CD4-positive, alpha-beta T cell treated with Interleukin-15 for 1 hour (primary cell): ENCODE measurements around the gene INTS1.

ENCODE experiments used
- DNase-seq: peaks from one replicate; pipeline ENCODE4 v3.0.0-alpha.2; 2020

INTS1 gene

DNA sequence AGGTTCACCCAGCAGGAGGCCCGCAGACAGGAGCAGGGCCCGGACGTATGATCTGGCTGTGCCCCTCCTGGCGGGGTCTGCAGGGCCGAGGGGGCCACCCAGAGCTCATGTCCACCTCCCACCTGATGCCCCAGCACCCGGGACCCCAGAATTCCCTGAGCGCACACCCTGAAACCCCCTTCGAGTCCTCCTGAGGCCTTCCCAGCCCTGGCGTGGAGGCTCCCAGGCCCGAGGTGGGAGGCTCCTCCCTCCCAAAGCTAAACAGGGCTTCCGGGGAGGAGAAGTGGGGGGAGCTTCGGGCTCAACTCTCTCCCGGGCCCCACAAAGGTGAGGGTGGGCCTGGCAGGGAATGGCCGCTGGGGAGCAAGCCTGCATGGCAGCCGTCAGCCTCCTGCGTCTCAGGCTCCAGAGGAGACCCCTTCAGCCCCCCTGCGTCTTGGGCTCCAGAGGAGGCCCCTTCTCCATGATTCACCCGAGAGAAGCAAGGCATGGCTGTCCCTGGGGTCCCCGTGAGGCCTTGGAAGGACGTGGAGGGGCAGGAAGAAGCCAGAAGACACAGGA is 75.2 kb downstream of the INTS1 start:
- no peak for DNase-seq

DNA sequence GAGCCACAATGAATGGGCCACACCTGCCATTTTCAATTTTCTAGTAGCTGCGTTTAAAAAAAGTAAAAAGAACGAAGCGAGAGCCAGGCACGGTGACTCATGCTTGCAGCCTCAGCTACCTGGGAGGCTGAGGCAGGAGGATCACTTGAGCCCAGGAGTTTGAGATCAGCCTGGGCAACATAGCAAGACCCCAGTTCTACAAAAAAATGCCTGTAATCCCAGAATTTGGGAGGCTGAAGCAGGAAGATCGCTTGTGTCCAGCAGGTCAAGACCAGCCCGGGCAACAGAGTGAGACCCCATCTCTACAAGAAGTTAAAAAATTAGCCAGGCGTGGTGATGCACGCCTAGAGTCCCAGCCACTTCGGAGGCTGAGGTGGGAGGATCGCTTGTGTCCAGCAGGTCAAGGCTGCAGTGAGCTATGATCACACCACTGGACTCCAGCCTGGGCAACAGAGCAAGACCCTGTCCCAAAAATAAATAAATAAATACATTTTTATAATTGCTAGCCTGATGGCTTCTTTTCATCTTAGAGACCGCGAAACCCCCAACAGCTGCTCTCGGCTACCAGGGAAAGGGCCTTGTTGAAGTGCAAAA is 77.0 kb downstream of the INTS1 start:
- no peak for DNase-seq

DNA sequence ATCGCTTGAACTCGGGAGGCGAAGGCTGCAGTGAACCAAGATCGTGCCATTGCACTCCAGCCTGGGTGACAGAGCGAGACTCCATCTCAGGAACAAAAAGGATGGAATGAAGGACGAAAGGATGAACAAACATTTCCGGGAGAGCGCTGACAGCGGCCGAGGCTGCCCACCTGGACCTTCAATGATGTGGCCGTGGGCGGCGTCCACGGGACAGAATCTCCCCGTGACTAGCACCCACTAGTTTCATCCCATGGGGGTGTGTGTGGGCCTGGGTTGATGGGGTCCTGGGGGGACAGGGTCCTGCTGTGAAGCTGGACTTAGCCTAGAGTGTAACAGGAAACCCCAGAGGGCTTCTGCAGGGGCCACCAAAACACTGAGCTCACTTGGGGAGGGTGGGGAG is 77.7 kb downstream of the INTS1 start:
- no peak for DNase-seq

DNA sequence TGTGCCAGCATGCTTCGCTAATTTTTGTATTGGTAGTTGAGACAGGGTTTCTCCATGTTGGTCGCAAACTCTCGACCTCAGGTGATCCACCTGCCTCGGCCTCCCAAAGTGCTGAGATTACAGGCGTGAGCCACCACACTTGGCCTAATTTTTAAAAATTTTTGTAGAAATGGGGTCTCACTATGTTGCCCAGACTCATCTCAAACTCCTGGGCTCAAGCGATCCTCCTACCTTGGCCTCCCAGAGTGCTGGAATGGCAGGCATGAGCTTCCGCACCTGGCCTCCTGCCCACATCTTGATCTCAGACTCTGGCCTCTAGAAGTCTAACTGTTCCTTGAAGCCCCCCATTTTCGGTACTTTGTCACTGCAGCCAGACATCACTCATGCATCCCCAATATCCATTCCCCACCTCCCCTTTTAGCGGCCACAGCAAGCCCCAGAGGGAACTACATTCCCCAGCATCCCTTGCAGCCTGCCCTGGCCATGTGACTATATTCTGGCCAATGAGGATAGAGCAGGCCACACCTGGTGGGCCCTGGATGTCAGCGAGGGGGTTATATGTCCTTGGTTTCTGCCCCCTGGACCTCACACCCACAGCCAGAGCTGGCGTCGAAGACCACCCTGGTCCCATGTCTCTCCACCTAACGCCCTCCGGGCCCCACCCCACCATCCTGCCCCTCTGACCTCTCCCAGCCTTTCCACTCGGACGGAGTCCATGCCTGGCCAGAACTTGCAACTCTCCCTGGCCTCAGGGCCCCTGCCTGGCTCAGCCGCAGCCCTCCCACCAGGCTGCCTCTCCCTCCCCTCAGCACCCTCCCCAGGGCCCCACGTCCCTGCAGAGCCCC is 78.7 kb downstream of the INTS1 start:
- no peak for DNase-seq

DNA sequence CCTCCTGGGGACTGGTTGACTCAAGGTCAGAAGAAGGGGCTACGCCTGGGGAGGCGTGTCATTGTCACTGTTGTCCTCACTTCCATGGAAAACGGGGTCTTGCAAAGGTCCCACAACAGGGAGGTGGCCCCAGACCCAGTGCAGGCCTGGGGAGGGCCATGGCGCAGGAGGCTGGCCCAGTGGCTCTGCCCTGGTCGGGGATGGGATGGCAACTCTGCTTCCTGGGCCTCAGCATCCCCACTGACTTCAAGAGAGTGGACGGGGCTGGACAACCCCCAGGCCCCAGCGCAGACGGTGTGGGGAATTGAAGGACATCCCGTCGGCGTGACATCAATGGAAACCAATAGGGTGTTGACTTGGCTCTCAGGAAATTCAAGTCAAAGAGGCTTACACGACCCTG is 80.1 kb downstream of the INTS1 start:
- no peak for DNase-seq

DNA sequence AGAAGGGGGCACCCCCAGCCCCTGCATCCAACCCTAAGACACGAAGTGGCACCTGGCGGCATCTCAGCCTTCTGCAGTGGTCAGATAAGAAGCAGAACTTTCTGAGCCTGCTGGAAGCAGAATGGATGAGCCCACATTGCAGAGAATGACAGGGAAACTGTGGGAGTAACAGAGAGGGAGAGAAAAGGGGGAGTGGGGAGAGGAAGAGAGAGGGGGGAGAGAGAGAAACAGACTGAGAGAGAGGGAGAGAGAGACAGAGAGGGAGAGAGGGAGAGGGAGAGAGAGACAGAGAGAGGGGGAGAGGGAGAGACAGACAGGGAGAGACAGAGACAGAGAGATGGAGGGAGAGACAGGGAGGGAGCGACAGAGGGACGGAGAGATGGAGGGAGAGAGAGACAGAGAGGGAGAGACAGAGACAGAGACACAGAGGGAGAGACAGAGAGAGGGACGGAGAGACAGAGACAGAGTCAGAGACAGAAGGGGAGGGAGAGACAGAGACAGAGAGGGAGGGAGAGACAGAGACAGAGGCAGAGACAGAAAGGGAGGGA is 80.9 kb downstream of the INTS1 start:
- no peak for DNase-seq

DNA sequence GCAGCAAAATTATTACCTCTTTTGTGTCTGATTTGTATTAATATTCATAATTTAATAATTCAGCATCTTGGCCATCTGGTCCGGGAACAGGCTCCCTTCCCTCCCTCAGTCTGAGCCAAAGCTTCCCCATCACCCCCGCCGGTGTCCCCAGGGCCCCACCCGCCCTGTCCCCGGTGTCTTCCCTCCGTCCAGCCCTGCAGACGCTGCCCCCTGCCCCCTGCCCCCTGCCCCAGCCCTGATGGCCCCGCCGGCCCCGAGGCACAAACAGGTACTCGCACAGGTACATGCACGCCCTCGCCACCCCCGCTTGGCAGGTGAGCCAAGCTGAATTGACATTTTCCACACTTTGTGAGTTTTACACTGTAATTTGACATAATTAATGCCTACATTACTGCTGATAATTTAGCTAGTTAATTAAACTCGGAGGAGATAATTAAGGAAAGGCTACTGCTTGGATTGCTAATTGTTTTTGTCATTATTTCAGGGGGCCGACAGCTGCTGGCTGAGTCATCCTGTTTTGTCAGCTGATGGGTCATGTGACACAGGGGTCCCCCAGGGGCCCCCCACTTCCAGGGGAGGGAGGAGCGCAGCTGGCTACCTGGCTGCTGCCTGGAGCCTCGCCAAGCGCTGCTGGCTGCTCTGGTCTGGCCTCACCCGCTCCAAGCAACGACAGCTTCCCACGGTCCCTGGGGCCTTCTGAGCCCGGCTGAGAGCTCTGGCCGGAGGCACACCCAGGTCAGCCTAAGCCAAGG is 81.5 kb downstream of the INTS1 start:
- DNase-seq, result no peak

DNA sequence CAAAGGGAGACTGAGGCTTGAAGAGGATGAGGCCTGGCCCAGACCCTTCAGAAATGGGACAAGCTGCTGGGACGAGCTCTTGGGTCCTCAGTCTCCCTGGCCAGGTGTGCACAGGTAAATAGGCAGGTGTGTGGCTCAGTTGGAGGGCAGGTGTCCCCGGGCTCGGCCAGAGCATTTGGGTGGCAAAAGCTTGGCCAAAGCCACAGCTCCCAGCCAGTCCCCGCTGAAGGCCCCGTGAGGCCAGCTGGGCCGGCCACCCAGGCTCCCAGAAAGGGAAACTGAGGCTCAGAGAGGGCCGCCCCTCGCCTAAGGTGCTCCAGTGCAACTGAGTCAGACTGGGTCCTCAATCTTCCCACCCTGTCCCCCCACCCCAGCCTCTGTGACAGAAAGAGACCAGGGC is 82.2 kb downstream of the INTS1 start:
- DNase-seq, result no peak

DNA sequence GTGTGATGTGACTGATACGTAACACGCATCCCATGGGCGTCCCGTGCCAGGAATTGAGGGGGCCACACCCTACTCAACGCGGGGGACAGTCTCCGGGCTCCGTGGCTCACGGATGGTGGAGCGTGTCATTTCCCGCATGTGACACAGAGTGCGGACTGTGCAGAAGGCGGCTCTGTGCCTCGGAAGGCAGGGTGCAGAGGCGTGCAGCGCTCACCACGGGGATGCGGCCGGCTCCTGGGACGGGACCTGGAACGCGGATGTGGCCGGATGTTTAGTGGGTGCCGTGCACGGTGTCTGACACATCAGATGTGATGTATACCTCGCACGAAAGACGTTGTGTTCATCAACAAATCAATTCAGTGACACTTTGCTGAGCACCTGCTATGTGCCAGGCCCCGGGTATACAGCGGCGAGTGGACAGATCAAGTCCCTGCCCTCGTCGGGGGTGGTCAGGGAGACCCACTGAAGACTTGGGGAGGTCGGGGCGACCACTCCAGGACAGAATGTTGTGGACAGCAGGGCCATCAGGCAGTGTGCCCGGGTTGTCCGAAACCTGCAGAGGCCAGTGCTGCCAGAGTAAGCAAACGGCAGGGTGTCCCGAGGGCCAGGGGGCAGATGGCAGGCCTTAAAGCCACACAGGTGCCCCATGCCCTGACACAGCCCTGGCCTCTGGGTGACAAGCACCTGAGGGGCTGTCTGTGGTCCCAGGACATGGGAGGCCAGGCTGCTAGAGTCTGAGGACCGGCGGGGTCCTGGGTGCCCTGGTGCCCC is 83.0 kb downstream of the INTS1 start:
- no peak for DNase-seq
